Central memory CD4-positive, alpha-beta T cell (primary cell): ENCODE data around the gene ABHD4.
"Not testable (repeated sequence)": the region's sequence is repeated elsewhere in the genome, so short reads cannot be mapped to it uniquely, and the experiment has no call there.

Experiments
- DNase-seq: peaks from one replicate; pipeline ENCODE4 v3.0.0; 2022

The ABHD4 gene

DNA sequence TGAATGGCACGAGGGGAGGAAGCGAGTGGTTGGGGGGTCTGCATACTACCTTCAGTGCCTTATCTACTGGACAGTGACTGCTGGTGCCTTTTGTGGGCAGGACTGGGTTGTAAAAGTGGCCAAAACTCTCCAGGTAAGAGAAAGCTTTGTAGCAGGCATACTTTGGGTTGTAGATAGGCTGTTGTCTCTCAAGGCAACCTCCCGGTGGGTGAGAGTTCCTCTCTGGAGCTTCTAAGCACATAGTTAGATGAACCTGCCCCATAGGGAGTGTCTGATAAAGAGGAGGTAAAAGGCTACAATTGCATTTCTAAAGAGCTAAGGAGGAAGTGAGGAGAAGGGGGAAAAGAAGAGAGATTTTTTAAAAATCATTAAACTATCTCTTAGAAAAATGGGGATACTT lies 4.9 kb upstream of the ABHD4 start:
- DNase-seq: no peak

DNA sequence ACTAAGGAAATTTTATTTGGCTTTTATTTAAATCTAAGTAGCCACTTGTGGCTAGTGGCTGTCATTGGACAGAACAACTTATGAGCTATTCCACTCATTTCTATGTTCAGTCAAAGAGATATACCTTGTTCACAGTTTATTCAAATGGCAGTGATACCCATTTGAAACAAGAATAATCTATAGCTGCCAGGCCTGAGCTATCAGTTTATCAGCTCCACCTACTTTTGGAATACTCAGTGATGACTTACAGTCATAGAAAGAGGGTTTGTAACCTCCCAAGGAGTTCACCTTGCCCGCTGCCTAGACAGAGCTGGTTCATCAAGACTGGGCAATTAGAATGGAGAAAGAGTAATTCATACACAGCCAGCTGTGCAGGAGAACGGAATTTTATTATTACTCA lies 4.5 kb upstream of the ABHD4 start:
- no peak for DNase-seq

DNA sequence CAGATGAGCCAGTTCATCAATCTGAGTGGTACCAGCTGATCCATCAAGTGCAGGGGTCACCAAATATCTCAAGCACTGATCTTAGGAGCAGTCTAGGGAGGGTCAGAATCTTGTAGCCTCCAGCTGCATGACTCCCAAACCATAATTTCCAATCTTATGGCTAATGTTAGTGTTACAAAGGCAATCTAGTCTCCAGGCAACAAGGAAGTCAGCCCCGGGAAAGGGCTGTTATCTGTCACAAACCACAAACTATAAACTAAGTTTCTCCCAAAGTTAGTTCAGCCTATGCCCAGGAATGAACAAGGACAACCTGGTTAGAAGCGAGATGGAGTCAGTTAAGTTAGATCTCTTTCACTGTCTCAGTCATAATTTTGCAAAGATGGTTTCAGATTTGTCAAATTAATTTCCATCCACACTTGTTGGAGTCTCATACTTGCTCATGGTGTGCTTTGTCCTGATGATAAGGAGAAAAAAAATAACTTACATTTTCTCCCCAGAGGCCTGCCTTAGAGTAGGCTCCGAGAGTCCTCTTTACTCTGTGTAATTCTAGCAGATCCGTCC lies 3.9 kb upstream of the ABHD4 start:
- DNase-seq: no peak

GRCh38 chr14:22596354-22596879 lies 1.7 kb upstream of the ABHD4 start:
- DNase-seq: no peak

DNA sequence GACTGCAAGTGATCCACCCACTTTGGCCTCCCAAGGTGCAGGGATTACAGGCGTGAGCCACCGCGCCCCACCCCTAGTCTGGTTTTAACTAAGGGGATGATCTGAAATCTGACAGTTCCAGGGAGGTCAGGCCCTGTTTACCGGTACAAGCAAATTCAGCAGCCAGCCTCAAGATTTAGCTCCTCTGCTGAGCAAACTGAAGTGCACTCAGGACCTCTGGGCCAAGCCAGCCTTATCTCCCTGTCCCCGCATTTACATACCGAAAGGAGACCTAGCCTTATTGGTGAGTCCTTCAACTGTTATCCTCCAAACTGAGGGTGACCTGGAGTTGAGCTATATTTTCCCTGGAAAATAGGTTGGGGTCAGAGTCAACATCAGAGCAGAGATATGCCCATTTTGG lies 835 bp upstream of the ABHD4 start:
- DNase-seq: no peak

DNA sequence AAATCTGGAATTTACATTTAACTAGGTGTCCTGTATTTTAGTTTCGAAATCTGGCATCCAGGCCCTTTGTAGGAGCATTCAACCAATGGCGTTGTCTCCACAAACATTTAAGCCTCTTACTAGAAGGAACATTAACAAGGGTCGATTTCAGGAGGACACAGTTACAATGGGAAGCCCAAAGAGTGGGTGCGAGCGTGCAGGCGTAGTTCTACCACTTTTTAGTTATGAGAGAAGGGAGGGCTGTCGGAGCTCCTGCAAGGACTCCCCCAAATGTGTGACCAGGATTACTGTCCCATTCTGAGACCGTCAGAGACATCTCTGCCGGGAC lies 365 bp upstream of the ABHD4 start:
- DNase-seq: no peak

DNA sequence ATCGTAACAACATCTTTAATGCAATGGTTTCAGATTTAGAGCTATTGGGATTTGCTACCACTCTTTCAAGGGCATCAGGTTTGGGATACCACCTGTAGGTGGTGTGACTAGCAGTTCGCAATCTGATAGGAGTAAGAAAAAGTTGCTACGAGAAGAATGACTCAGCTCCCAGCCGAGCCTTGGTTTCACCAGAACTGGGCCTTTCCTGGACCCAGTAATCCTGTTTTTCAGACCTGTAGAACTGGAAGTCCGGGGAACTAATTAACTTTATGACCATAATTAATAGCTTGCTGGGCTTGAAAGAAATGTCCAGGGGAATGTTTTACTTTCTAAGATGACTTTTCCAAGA lies 770 bp downstream of the ABHD4 start:
- peak; percentile 28 for DNase-seq

DNA sequence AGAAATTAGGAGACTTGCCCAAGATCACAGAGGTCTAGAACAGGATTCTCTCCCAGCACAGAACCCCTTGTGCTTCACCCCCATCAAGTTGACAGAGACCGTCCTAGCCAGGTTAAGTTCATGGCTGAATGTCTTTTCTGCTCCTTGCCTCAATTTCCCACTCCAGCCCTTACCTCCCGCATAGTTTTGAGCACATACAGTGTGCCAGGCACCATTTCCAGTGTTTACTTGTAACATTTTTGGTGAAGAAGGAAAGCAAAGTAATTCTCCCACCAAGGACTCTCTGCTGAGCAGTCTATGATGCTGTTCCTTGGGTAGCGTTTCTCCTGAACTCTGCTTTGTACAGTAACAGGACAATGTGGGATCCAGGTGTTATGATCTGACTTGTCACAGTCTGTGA lies 1.2 kb downstream of the ABHD4 start:
- no peak for DNase-seq

DNA sequence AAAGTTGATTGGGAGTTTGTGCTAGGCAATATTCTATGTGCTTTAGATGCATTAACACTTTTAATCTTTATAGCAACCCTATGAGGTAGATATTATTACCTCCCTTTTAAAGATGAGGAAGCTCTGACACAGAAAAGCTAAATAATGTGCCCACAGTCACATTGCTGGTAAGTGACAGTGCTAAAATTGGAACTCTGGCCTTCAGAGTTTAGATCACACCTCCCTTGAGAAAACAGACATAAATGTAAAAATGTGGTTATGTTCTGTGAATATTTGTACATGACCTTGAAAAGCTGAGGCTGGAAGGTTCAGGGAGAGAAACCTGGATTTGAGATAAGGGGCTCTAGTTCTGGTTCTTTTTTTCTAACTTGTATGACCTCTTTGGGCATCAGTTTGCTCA lies 1.9 kb downstream of the ABHD4 start:
- DNase-seq: no peak

DNA sequence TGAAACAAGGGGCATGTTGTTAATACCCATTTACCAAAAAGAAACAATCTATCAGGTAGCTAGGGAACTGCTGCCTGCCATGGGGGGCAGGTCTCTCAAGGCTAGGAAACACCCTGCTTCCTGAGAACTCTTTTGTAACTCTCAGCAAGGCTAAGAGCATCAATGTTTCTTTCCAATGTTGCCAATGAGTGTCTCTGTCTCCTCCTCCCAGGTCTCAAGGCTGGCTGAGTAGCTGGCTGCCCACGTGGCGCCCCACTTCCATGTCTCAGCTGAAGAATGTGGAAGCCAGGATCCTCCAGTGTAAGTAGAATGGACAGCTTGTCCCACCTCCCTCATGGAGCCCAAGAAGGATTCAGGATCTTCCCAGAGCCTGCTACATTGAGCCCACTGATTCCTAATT lies 3.4 kb downstream of the ABHD4 start:
- no peak for DNase-seq

DNA sequence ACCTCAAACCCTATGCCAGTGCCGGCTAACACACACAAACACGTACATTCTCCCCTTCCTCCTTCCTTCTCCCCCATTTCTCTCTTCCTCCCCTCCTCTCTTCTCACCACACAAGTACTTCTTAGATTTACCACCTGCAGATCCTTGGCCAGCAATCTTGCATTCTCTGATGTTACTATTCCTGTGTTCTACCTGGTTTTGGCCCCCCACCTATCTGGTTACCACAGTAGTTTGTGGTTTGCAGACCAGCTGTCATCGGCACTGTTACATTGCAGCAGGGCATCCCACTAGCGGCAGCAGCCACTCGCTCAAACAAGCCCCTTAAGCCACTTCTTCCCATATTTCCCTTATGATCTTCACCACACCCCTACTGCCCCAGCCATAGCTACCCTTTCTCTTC lies 3.9 kb downstream of the ABHD4 start:
- DNase-seq: no peak

GRCh38 chr14:22602862-22603261 lies 4.8 kb downstream of the ABHD4 start:
- DNase-seq: no peak

DNA sequence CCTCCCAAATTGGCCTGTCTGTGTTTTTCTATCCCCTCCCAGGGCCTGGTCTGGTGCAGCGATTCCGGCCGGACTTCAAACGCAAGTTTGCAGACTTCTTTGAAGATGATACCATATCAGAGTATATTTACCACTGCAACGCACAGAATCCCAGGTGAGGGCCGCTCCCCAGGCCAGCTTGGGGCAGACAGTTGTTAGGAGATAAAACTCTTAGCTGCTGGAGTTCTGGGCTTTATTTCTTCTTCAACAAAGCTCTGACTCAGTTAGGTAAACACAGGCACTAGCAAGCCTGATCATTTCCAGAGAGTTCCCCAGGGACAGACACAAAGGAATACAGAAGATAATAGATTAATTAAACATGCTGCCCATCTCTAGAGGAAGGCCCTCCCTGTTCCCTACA lies 8.3 kb downstream of the ABHD4 start:
- DNase-seq: no peak

GRCh38 chr14:22607291-22607690 lies 9.2 kb downstream of the ABHD4 start:
- no peak for DNase-seq

GRCh38 chr14:22610931-22611330 lies 12.8 kb downstream of the ABHD4 start:
- DNase-seq: no peak

DNA sequence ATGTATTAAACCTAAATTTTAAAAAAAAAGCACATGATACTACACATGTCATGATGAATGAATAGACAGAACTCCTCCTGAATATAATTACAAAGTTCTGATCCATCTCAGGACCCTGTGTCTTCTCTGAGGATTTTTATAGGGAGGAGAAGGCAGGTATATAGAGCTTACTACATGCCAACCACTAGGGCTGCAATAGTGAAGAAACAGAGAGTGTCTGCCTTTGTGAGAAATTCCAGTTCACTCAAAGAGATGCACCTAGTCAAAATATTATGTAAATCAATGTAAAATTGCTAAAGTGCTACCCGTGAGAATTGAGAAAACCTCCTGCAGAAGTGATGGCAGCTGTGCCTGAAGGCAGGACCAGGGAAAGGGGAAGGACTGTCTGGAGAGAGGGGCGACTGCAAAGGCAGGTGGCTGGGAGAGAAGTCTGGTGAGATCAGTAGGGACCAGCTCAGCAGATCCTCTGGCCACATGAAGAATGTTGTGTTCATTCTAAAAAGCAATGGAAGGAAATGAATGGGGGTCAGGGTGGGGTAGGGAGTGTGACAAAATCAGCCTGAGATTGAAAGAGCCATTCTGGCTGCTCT lies 15.1 kb downstream of the ABHD4 start:
- DNase-seq: no peak

DNA sequence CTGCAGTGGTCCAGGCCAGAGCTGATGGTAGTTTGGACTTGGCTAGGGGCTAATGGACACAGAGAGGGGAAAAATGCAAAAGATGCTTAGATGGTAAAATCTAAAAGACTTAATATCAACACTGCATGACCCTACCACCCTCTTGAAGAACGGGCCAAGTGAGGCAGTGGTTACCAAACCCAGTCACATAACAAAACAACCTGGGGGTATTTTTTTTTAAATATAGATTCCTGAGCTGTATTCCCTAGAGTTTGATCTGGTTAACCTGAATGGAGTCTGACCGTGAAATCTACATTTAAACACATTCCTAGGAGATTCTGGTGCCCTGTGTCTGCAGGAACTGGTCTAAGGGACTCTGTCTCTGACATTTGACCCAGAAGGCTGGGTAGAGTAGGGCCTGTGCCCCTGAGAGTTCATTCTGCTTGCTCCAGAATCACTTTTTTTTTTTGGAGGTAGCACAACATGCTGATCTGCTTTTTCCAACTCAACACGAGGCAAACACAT lies 15.7 kb downstream of the ABHD4 start:
- DNase-seq: no peak

DNA sequence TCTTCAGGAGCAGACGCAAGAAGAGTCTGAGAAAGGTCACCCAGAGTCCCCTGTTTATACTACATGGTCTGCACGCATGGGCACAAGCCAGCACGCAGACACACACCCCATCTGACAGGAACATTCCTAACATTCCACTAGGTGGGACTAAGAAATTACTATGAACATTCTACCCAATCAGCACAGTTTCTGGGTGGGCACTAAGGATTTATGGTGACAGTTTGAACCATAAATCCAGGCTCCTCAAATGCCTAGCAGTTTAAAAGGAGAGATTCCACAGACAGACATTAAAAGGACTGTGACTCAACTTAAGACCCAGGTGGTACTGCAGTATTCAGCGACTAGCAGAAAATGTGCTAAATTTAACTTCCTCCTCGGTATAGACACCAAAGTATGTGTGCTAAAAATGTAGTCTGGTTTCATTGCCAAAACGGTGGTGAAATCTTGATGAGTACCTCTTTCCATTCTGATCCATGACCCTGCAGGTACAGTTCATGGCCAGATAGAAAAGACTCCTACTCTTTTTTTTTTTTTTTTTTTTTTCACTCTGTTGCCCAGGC lies 16.2 kb downstream of the ABHD4 start:
- DNase-seq: no peak

GRCh38 chr14:22615765-22616164 lies 17.7 kb downstream of the ABHD4 start:
- DNase-seq: not testable (repeated sequence)

GRCh38 chr14:22622255-22622654 lies 24.2 kb downstream of the ABHD4 start:
- DNase-seq: no peak

DNA sequence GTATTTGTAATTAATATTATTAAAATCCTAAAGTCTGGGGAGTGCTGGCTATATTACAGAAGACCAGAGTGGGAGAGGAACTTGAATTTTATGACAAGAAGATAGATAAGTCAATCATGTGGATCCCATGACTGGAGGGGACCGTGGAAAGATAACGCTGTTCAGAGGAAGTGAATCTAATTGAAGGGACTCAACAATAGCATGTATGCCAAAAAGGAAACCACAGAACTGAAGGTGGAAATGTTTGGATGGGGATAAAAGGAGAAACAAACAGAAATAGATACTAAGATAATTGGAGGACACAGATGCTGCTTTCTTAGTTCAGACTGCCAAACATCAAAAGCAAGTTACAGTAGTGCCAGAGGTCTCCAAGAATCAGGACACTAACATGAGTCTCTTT lies 24.9 kb downstream of the ABHD4 start:
- DNase-seq: no peak

- no peak for DNase-seq
Observed at GRCh38 chr14:22626590-22626989, 28.5 kb downstream of the ABHD4 start.

GRCh38 chr14:22627506-22628263 lies 29.6 kb downstream of the ABHD4 start:
- DNase-seq: no peak

DNA sequence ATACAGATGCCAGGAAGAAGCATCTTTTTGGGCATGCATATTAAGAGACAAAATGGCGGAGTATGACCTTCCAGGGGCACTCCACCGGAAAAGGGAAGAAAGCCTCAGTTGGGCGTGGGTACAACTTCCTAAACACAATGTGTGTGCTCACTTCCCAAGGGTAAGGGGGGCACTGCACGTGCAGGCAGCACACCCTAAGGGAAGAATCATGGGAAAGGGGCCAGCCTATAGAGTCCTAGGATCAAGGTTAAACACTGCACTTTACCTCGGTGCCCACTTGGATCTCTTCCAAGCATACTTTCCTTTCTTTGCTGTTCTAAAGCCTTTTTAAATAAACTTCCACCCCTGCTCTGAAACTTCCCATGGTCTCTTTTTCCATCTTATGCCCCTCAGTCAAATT lies 31.3 kb downstream of the ABHD4 start:
- DNase-seq: no peak
